ENCODE measurements around the gene HSF4. TPM values are rescaled to one million over a fixed set of nuclear protein-coding genes. Genes with fewer than 3 reads are reported as not detected.

The HSF4 gene
- total RNA-seq, 1 experiment from 2014 or later = 1.2 TPM

DNA sequence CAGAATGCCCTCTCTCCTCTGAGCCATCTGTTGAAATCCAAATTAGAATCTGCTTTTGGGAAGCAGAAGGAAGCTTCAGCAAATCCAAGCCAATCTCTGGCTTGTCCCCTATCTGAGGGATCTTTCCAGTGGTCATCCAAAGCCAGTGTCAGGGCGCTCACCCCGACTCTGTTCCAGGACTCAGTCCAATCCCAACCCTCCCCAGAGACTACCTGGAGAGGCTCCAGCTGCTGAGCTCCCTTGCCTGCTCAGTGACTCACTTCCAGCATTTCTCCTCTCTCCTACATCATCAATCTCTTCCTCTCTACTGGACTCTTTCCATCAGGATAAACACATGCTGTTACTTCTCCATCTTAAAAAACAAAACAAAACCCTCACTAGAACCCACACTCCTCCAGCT, 16.8 kb downstream of the HSF4 start:
- Mint-ChIP-seq H3K27ac (no peak overlapping the region), H3K36me3 (ENCODE audit: insufficient read depth in 1 of 3, low read depth in 3 of 3) (peaks cover 0 to 7% (median 4%) of the 10 kb centered on the region in 3 experiments; a peak in 2 of 7 replicates), H3K4me3 (no peak overlapping the region), H3K27me3 (ENCODE audit: low read depth) (peaks cover 40% of the 10 kb centered on the region), H3K9me3 (no peaks in the 10 kb centered on the region; a peak in 1 of 5 replicates), H3K4me1 (peaks cover 20 to 23% of the 10 kb centered on the region in 2 experiments)
- TF ChIP-seq, protein P1, sequence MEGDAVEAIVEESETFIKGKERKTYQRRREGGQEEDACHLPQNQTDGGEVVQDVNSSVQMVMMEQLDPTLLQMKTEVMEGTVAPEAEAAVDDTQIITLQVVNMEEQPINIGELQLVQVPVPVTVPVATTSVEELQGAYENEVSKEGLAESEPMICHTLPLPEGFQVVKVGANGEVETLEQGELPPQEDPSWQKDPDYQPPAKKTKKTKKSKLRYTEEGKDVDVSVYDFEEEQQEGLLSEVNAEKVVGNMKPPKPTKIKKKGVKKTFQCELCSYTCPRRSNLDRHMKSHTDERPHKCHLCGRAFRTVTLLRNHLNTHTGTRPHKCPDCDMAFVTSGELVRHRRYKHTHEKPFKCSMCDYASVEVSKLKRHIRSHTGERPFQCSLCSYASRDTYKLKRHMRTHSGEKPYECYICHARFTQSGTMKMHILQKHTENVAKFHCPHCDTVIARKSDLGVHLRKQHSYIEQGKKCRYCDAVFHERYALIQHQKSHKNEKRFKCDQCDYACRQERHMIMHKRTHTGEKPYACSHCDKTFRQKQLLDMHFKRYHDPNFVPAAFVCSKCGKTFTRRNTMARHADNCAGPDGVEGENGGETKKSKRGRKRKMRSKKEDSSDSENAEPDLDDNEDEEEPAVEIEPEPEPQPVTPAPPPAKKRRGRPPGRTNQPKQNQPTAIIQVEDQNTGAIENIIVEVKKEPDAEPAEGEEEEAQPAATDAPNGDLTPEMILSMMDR (conservative IDR thresholded peaks at IDR 0.05) = no peak
- Histone ChIP-seq H2AFZ (ENCODE audit: low read length) (no peak overlapping the region), H3K79me2 (ENCODE audit: insufficient read depth, low read length) (no peaks in the 10 kb centered on the region), H2BK5ac (ENCODE audit: insufficient read length, low read length) (no peak overlapping the region), H4K91ac (ENCODE audit: insufficient read length, low read depth, low read length) (no peak overlapping the region), H3K23me2 (ENCODE audit: insufficient read length, low read depth, low read length, poor library complexity, severe bottlenecking) (peaks cover 22% of the 10 kb centered on the region), H4K8ac (replicated peaks; ENCODE audit: insufficient read length, low read depth, low read length) (no peak overlapping the region), H3K9ac (ENCODE audit: extremely low read depth, insufficient read length, low read length) (no peak overlapping the region), H3T11ph (ENCODE audit: low read length) (no peak overlapping the region), H2BK12ac (ENCODE audit: insufficient read length, low read depth, low read length) (no peak overlapping the region), H3K9me3 (ENCODE audit: control insufficient read depth, low read depth, low read length) (no peaks in the 10 kb centered on the region), H3K79me1 (ENCODE audit: insufficient read depth, low read depth, low read length, poor library complexity, severe bottlenecking) (no peaks in the 10 kb centered on the region), H3K23ac (ENCODE audit: insufficient read length, low read depth, low read length) (no peak overlapping the region), H3K4me2 (ENCODE audit: insufficient read depth, insufficient read length, low read length) (no peak overlapping the region), H3K18ac (ENCODE audit: insufficient read length, low read depth, low read length) (no peak overlapping the region), H3K14ac (ENCODE audit: insufficient read depth, low read length) (no peak overlapping the region), H4K5ac (ENCODE audit: insufficient read length, low read depth, low read length) (no peak overlapping the region), H4K20me1 (ENCODE audit: control insufficient read depth, insufficient read depth, insufficient read length) (no peaks in the 10 kb centered on the region), H2BK15ac (ENCODE audit: low read depth, low read length) (no peak overlapping the region), H3K27me3 (ENCODE audit: insufficient read depth, low read length) (peaks cover 4% of the 10 kb centered on the region; the same call in 1 of the 2 replicates), H3K4ac (ENCODE audit: low read depth, low read length) (no peak overlapping the region), H3K27ac (ENCODE audit: insufficient read length, low read depth, low read length) (no peak overlapping the region), H3K56ac (ENCODE audit: insufficient read length, low read depth, low read length) (no peak overlapping the region), H2BK120ac (ENCODE audit: low read depth, low read length, poor library complexity, severe bottlenecking) (no peak overlapping the region), H2AK5ac (ENCODE audit: insufficient read length, low read length) (no peak overlapping the region), H3K4me1 (ENCODE audit: insufficient read depth, low read length) (peaks cover 6% of the 10 kb centered on the region; the same call in 1 of the 2 replicates), H2BK20ac (ENCODE audit: low read depth, low read length, poor library complexity, severe bottlenecking) (no peak overlapping the region)
- DNase-seq = no peak
- no CpG with 5 or more reads among the region's 2 CpGs for WGBS (ENCODE audit: extremely low coverage, insufficient read length, low lambda C conversion rate)

All from H9 (cell line).